Peyer's patch (tissue), 4 donors: ENCODE measurements around the gene DLGAP4.

Experiments
- CTCF ChIP-seq, 6 experiments: fragments of 450-650 bp in 4 of 6; fragments of 200-600 bp in 2 of 6; sonication (generic) in 1 of 6; IDR thresholded peaks; one replicate each; pipeline ENCODE4 v1.5.1; 2017 to 2019; ENCODE audit warnings: antibody characterized with exemption in 6 of 6, mild to moderate bottlenecking in 3 of 6, moderate library complexity in 1 of 6
- POLR2A ChIP-seq, 2 donors: fragments of 450-650 bp; IDR thresholded peaks; one replicate each; pipeline ENCODE4 v1.5.1; 2017; ENCODE audit warnings: antibody characterized with exemption in 2 of 2, mild to moderate bottlenecking in 2 of 2, moderate library complexity in 2 of 2

- TF ChIP-seq CTCF (IDR thresholded peaks at IDR 0.05): no peak
- no peak for TF ChIP-seq POLR2A (IDR thresholded peaks at IDR 0.05)
Observed at GRCh38 chr20:36549628-36549941, 243.4 kb downstream of the DLGAP4 start.
